Left cardiac atrium (tissue), 4 donors: Measurements from ENCODE around the gene PTCH1. TPM values are rescaled to one million over a fixed set of nuclear protein-coding genes. Genes with fewer than 3 reads are reported as not detected.

Experiments used
- ATAC-seq, 2 donors: fragments of 200-7000 bp; cut with Tn5 transposase; one replicate each; pipeline ENCODE4 v1.9.1; 2020; ENCODE audit warnings: mild to moderate bottlenecking in 2 of 2, moderate library complexity in 2 of 2
- DNase-seq: peaks from one replicate; pipeline ENCODE4 v3.0.0-alpha.2; 2020
- intact Hi-C, 2 donors: fragments of 100-400 bp; cut with DNase I; formaldehyde crosslinking; loops; one replicate each; pipeline versions ENCODE4 v1.14.1 to v1.15.1; 2022 to 2023
- total RNA-seq, 2 donors: library from RNA; stranded (reverse); fragmentation: NEBNext Ultra II Directional; extraction: Animal tissue kit (Norgen Biotek cat#: 25700); gene quantifications; one replicate each; pipeline ENCODE4 v1.2.1, GENCODE V29; 2021
- donor health status: DM: no; HTN: yes; CAD: no.
- donor health status: DM: no; HTN: yes; CAD: no; lungs with severe emphysema.
- donor health status: DM: yes; HTN: yes; CAD: no.
- donor health status: Dilated cardiomyopathy.

PTCH1 gene
- total RNA-seq, 2 donors from 2014 or later: 5.9 to 6.9 TPM

DNA sequence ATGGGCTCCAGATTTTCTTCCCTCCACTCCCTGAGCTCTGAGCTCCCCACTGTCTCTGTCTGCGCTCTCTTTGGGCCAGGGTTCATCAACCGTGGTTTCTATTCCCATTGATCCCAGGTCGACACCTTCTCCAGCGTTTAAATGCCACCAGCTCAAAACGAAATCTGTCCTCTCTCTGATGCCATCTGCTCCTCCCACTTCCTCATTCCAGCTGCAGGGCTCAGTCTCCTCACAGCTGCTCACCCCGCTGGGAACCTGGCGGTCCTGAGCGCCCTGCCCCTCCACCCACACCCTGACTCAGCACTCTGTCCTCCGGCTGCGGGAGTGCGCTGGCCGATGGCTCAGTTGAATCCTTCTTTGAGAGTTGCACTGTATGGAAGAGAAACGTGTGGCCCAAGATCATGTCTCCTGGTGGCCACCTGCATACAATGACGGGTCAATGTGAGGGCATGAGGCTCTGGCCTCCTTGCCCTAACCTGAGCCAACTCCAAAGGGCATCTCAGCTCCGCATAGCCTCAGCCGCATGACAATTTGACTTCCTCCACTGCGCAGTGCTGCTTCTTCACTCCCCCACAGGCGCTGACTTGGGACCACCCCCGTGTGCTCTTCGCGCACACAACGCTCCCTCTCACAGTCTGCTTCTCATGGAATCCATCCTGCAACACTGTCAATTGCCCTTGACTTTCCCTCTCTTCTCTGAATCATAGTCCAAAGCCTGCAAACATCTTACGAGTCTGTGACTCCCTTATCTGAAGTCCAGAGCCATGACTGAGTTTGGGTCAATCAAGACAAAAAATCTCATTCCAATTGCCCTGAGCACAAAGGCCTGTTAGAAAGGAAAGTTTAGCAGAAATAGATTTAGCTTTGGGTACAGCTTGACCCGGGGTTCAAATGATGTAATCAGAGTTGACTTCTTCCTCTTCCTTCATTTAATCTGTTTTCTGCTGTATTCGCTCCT is 82.4 kb downstream of the PTCH1 start:
- intact Hi-C loops: no loop called here
- ATAC-seq (no peak), DNase-seq (no peak)

DNA sequence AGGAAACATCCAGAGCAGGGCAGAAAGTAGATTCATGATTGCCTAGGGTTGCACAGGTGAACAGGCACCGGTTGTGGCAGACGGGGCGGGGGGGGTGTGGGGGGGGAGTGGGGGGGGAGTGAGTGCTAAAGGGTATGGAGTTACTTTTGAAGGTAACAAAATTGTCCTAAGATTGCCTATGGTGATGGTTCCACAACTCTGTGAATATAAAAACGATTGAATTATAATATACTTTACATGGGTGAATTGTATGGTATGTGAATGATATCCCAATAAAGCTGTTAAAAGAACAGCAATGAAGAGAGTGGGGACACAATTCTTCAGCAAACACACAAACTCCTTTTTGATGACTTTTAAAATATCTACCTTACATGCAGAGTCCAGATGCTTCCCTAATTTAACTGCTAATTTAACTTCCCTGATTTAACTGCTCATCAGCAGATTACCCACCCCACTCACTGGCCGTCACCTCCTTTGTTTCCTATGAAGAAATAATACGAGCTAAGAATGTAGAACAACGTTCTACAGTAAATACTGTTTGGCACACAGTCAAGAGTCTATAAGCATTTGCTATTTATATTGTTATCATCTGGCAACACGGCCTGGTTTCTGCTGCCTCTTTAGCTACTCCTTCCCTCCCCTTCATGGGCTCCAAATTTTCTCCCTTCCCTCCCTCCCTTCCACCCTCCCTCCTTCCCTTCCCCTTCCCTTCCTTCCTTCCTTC is 83.5 kb downstream of the PTCH1 start:
- no peak for ATAC-seq
- DNase-seq: no peak
- intact Hi-C loops: no loop called here

DNA sequence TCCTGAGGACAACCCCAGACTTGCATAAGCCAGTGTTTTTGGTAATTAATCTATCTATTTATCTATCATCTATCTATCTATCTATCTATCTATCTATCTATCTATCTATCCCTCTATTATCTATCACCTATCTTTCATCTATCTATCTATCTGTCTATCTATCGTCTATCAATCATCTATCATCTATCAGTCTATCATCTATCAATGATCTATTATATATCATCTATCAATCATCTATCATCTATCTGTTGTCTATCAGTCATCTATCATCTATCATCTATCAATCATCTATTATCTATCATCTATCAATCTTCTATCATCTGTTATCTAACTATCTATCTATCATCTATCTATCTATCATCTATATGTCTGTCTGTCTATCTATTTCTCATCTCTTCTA is 85.5 kb downstream of the PTCH1 start:
- intact Hi-C loops: no loop called here
- no peak for ATAC-seq
- DNase-seq: no peak

GRCh38 chr9:95429948-95430620 is 86.7 kb downstream of the PTCH1 start:
- DNase-seq: no peak
- intact Hi-C loops: no loop called here
- no peak for ATAC-seq

GRCh38 chr9:95429096-95429495 is 87.7 kb downstream of the PTCH1 start:
- intact Hi-C loops: no loop called here
- ATAC-seq: no peak
- no peak for DNase-seq

- peak in 1 of 2 donors; percentile 47 for ATAC-seq
Observed at GRCh38 chr9:95425910-95426551, 90.7 kb downstream of the PTCH1 start.

DNA sequence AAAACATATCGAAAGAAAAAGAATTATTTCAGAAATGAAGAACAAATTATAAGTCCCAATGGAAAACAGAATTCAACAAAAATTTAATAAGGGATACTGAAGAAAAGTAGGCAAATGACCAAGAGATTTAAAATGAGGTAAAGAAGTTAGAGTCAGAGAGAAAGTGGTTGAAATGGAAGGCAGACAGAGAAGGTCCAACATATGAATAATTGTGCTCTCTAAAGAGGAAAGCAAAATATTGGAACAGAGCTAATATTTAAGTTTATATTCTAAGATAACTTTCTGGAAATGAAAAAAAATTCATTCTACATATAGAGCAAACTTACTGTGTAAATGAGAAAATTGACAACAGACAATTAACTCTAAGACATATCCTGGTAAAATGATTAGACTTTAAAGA is 94.1 kb downstream of the PTCH1 start:
- no peak for ATAC-seq
- DNase-seq: no peak
- intact Hi-C loops: no loop called here

More at GRCh38 chr9:95425910-95426551, 90.7 kb downstream of the PTCH1 start:
- DNase-seq: no peak
- intact Hi-C loops: no loop called here

DNA sequence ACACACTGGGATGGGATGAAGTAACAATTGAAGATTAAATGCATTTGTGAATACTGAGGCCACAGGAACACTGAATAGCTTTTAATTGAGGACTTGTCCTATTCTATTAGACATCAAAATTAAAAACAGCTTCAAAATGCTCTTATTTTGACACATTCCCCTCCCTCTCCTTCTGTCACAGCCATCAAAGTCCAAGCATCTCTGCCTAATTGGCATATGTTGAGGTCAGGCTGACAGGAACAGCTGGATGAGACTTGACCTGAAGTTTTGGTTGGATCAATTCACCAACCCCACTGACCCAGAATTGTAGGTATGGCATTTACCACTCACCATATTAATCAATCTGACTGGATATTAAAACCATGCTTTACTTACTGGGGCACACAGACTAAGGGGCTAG is 96.3 kb downstream of the PTCH1 start:
- ATAC-seq (no peak), DNase-seq (no peak)
- intact Hi-C loops: no loop called here

DNA sequence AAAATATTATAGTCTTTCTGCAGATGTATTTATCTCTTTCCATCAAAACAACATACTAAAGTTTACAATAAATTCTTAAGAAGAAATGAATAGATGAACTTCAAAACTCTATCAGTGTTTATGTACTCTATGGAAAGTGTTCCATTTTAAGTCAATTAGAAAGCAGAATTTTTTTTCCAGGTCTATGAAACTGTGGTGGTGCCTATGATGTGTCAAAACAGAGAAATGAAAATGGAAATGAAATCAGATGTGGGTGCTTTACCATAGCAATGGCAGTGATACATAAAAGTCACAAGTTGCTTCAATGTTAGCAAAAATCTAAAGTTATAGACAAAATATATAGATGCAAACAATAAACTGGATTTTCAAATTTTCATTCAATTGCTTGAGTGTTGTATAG is 97.3 kb downstream of the PTCH1 start:
- DNase-seq (no peak), ATAC-seq (no peak)
- intact Hi-C loops: no loop called here

GRCh38 chr9:95415158-95415557 is 101.6 kb downstream of the PTCH1 start:
- intact Hi-C loops: no loop called here
- DNase-seq (no peak), ATAC-seq (no peak)

DNA sequence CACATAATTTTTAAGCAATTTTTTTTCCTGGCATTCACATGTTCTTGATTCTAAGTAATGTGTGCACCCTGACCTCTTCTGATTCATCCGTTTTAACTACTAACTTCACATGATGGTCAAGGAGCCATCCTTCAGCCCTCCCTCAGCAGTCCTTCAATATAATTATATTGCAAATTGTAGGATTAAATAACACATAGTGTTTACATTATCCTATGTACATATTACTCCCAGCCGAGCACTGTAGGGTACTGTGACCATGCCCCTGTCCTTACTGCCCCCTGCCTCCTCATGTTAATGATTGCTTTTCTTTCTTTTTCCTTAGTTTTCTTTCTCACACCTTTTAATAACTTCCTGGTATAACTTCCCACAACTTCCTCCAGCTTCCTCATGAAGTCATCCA is 103.0 kb downstream of the PTCH1 start:
- intact Hi-C loops: no loop called here
- no peak for ATAC-seq
- no peak for DNase-seq

- intact Hi-C loops: no loop called here
- DNase-seq (no peak), ATAC-seq (no peak)
Observed at GRCh38 chr9:95411054-95411892, 105.5 kb downstream of the PTCH1 start.

DNA sequence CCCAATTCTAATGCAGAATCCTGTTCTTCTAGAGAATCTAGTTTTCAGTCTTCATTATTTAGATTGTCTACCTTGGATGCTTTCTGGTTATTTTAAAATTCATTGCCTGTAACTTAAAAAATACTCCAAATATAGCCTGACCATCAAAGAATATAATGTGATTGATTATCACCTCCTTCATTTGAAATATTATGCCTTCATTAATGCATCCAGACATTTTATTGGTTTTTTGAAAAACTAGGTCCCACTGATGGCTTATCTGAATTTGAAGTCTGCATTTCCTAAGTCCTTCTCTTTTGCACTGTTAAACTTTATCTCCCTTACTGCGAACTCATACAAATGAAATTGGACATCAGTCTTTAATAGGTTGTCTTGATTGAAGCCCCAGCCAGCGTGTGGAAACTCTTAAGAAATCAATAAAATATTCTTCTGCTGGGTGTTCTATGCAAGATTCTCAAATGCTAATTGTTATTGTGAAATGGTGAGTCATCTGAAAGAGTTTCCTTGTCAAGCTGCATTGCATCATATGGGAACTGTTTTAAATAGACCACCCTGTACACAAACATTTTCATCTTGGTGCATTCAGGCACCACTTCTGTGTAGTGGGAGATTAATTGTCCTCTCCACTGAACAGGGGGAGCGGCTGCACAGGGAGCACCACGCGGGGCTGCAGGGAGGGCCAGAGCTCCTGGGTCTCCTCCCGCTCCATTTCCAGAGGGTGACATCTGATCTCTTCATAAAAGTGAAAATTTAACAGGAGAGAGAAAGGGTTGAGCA is 106.9 kb downstream of the PTCH1 start:
- no peak for ATAC-seq
- DNase-seq: no peak
- intact Hi-C loops: no loop called here

- ATAC-seq (no peak), DNase-seq (no peak)
- intact Hi-C loops: no loop called here
Observed at GRCh38 chr9:95407524-95407923, 109.2 kb downstream of the PTCH1 start.

- intact Hi-C loops: no loop called here
- DNase-seq (peak; percentile 30), ATAC-seq (peak in 1 of 2 donors; percentile 30)
Observed at GRCh38 chr9:95406121-95406520, 110.7 kb downstream of the PTCH1 start.

DNA sequence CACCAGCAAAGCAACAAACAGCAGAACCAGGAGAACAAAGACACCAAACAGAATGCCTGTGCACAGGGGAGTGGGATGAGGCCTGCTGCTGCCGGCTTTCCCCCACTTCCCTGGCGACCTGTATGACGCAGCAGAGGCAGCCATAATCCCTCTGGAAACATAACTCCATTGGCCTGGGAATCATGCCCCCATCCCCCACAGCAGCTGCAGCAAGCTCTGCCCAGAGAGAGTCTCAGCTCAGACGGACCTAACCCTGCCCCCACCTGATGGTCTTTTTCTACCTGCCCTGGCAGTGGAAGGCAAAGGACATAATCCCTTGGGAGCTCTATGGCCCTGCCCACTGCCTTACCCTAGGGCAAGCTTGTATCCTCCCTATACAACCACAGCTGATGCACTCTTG is 117.5 kb downstream of the PTCH1 start:
- intact Hi-C loops: no loop called here
- DNase-seq: no peak
- ATAC-seq: no peak
